IPS-18c (cell line): Measurements from ENCODE around the gene FABP7.
"Not testable (repeated sequence)": the region's sequence is repeated elsewhere in the genome, so short reads cannot be mapped to it uniquely, and the experiment has no call there.

Experiments used
- H3K4me3 ChIP-seq: 2 replicates; pipeline ENCODE4 v1.7.0; 2013; ENCODE audit warnings: low read depth, mild to moderate bottlenecking, low read length, moderate library complexity; ENCODE audit not compliant: insufficient read depth
- H3K9me3 ChIP-seq: one replicate; pipeline ENCODE4 v1.6.1; 2013; ENCODE audit warnings: mild to moderate bottlenecking, low read length, moderate library complexity; ENCODE audit not compliant: control insufficient read depth, insufficient read depth

FABP7 gene

DNA sequence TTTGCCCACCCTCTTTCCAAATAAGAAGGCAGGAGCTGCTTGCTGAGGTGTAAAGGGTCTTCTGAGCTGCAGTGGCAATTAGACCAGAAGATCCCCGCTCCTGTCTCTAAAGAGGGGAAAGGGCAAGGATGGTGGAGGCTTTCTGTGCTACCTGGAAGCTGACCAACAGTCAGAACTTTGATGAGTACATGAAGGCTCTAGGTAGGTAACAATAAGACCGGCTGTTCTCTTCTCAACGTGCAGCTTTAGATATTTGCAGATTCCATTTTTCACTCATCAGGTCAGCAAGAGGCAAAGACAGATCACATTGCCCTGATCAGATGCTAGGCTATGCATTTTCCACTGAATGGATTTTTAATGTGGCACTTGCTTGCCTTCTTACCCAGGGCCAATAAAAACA lies at the start of gene FABP7:
Gene FABP7, plus strand, starts transcription at position 50 of the 400 bp plus-strand sequence. Its CDS starts 79 bp downstream, at position 129.
- Histone ChIP-seq H3K9me3 (no peaks in the 10 kb centered on the region), H3K4me3 (no peak within 1 kb of the TSS; the same call in none of the 2 replicates)

GRCh38 chr6:122730334-122730733 lies 49.2 kb upstream of the FABP7 start:
- H3K9me3 ChIP-seq, result no peaks in the 10 kb centered on the region
- H3K4me3 ChIP-seq, result no peak overlapping the region

- Histone ChIP-seq H3K4me3 (no peak overlapping the region), H3K9me3 (no peaks in the 10 kb centered on the region)
These were observed 48.6 kb upstream of the FABP7 start for GRCh38 chr6:122730775-122731386.

DNA sequence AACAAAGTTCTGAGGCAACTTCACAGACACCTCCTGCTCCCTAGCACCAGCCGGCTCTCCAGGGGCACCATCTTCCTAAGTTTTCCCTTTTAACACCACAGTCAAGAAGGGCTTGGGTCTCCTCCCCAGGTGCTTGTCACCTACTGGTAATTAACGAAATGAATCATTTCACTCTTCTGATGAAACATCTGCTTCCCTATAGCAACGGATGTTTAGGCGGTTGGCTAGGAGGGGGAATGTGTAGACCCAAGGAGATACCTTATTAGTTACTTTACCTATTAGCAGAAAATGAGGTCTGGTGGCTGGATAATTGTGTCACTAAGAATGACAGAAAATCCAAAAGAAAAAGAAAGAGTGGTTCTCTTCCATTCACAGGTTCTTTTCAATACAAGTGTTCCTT lies 46.3 kb upstream of the FABP7 start:
- Histone ChIP-seq H3K4me3 (no peak overlapping the region), H3K9me3 (no peaks in the 10 kb centered on the region)

DNA sequence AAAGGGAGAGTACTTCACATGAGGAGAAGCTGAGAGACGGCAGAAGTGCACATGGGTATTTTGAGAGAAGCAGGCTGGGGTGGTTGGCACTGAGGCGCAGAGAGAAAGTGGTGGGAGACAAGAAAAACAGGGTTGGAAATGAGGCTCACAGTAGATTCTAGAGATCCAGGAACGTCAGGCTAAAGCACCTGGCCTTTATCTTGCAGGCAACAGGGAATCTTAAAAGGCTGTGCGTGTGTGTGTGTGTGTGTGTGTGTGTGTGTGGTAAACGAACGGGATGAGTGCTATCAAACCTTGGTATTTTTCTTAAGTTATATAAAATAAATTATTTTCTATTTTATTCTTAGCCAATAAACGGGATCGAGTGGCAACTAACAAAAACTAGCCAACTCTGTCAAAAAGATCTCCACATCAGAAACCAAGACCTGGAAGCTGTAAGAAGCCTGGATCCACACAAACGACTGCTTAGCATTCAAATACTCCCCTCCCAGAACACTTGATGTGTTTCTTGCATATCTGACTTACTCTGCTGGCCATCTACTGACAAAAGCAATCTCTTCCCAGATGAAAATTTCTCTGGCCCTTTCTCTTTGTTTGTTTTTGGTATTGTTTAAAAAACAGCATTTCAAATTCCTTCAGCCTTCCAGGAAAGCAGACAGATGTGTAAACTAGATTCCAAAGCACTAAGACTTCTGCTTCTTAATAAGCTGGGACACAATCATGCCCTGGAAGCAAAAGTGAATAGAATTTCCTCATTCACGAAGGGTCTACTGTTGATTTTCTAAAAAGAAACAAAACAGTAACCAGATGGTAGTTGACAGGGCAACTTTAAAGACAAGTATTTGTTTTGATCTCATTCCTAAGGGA lies 44.8 kb upstream of the FABP7 start:
- H3K9me3 ChIP-seq, result no peaks in the 10 kb centered on the region
- no peak overlapping the region for H3K4me3 ChIP-seq

- Histone ChIP-seq H3K4me3 (no peak overlapping the region), H3K9me3 (no peaks in the 10 kb centered on the region)
These were observed 43.9 kb upstream of the FABP7 start for GRCh38 chr6:122735582-122735981.

- Histone ChIP-seq H3K9me3 (no peaks in the 10 kb centered on the region), H3K4me3 (no peak overlapping the region)
These were observed 43.4 kb upstream of the FABP7 start for GRCh38 chr6:122736163-122736562.

- no peak overlapping the region for H3K4me3 ChIP-seq
- no peaks in the 10 kb centered on the region for H3K9me3 ChIP-seq
These were observed 42.9 kb upstream of the FABP7 start for GRCh38 chr6:122736616-122737015.

GRCh38 chr6:122740091-122740490 lies 39.4 kb upstream of the FABP7 start:
- Histone ChIP-seq H3K9me3 (no peaks in the 10 kb centered on the region), H3K4me3 (no peak overlapping the region)

DNA sequence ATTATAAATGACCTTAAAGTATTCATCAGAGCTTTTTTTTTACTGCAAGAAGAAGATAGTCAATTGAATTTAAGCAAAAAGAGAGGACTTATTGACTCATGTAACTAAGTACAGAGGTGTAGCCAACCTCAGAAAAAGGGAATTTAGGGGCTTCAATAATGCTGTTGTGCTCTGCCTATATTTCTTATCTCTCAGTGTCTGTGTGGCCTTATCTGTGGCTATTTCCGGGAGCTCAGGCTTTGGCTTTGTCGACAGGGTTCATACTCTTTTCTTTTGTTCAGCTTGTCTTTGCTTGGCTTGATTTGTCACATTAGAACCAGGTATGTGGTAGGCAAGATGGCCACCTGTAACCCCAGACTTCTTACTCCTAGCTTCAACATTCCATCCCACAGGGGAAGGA lies 38.6 kb upstream of the FABP7 start:
- no peaks in the 10 kb centered on the region for H3K9me3 ChIP-seq
- no peak overlapping the region for H3K4me3 ChIP-seq

DNA sequence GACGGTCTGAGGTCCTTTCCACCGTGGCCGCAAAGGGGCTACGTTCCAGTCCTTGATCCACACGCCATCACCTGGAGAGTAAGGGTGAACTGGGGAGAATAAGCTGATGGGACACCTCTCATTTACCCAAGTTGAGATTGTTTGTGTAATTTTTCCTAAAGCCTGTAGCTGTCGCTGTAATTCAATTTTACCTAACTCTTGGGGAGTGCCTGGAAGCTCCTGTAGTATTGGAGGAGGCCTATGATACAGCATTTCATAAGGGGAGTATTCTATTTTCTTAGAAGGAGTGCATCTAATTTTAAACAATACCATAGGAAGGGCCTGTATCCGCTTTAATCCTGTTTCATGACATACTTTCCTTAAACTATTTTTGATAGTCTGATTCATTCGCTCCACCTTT lies 35.3 kb upstream of the FABP7 start:
- not testable (repeated sequence) for H3K4me3 ChIP-seq, H3K9me3 ChIP-seq

GRCh38 chr6:122744856-122745255 lies 34.7 kb upstream of the FABP7 start:
- H3K9me3 ChIP-seq, H3K4me3 ChIP-seq: not testable (repeated sequence)

DNA sequence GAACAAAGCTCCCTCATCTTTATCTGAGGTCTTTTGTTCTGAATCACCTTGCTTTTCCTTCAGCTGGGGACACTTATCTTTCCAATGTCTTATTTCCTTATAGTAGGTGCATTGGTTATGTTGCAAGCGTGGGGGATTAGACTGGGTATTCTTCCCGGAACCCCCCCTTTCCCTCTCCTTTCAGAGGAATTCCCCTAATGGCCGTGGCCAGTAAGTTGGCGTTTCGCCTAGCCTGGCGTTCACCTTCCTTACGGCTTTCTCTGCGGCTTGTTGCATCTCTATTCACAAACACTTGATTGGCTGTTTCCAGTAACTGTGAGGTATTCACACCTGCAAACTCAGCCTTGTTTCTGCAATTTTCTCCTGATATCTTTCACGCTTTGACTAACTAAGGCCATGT lies 32.8 kb upstream of the FABP7 start:
- no peak overlapping the region for H3K4me3 ChIP-seq
- no peaks in the 10 kb centered on the region for H3K9me3 ChIP-seq

DNA sequence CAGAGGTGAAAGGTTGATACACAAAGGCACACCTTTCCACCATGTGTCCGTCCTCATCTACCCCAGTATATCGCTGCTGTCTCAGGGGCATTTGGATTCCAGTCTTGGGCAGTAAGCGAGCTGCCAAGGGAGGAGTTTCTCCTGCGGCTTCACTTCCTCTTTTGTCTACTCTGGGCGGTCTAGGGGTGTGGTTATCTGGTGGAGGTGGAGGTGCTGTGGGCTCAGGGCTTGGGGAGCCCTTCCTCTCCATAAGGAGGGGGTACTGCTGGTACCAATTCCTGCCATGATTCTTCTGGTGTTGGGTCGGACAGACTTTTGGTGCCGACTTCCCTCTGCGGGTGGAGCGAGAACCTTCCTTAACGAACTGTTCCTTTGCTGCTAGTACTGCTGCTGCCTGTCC lies 31.9 kb upstream of the FABP7 start:
- Histone ChIP-seq H3K9me3 (no peaks in the 10 kb centered on the region), H3K4me3 (no peak overlapping the region)

DNA sequence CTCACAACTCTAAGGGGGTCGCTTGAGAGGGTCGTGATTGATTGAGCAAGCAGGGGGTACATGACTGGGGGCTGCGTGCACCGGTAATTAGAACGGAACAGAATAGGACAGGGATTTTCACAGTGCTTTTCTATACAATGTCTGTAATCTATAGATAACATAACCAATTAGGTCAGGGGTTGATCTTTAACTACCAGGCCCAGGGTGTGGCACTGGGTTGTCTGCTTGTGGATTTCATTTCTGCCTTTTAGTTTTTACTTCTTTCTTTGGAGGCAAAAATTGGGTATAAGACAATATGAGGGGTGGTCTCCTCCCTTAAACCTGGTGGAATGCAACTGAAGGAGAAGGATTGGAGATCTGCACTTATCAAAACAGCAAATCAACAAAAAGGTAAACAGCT lies 30.6 kb upstream of the FABP7 start:
- H3K9me3 ChIP-seq, H3K4me3 ChIP-seq: not testable (repeated sequence)

GRCh38 chr6:122749451-122750050 lies 30.0 kb upstream of the FABP7 start:
- H3K9me3 ChIP-seq, result no peaks in the 10 kb centered on the region
- H3K4me3 ChIP-seq, result no peak overlapping the region

GRCh38 chr6:122751326-122751725 lies 28.2 kb upstream of the FABP7 start:
- Histone ChIP-seq H3K9me3 (no peaks in the 10 kb centered on the region), H3K4me3 (no peak overlapping the region)

DNA sequence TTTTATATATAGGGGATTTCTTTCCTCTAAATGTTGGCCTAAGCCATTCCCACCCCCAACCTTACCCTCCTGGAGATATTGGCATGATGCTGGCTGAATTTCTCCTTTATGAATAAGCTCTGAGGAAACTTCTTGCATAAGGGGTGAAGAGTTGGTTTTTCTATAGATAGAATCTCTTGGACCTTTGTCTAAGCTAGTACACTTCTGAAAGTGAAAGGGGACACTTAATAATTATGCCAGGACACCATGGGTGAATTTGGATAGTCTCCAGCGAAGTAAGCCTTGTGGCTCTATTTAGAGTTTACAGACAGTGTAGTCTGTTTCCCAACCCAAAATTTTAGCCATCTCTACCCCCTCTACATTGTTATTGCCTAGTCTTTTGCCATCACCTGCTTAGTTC lies 27.1 kb upstream of the FABP7 start:
- Histone ChIP-seq H3K4me3 (no peak overlapping the region), H3K9me3 (no peaks in the 10 kb centered on the region)
